ENCODE results near the gene MEF2D.

MEF2D gene

GRCh38 chr1:156477526-156478249 lies 22.9 kb downstream of the MEF2D start:
- no peaks in the 10 kb centered on the region for H4K20me1 ChIP-seq (ENCODE audit: insufficient read depth, low read length)
- H3K4me3 ChIP-seq (ENCODE audit: low read depth, low read length, poor library complexity, severe bottlenecking), result no peak overlapping the region
- no peak overlapping the region for H3K9ac ChIP-seq (ENCODE audit: low read length)
- H3K9me3 ChIP-seq (ENCODE audit: low read length), result no peaks in the 10 kb centered on the region
- no peaks in the 10 kb centered on the region for H3K79me2 ChIP-seq (ENCODE audit: insufficient read depth, low read length)
- no peaks in the 10 kb centered on the region; the same call in 1 of the 2 replicates for H3F3A ChIP-seq (ENCODE audit: insufficient read depth, low read length)
- H3K9me2 ChIP-seq (ENCODE audit: low read depth, low read length), result no peaks in the 10 kb centered on the region
- no peaks in the 10 kb centered on the region for H3K27me3 ChIP-seq (ENCODE audit: insufficient read depth, low read length)
- H3K4me1 ChIP-seq (ENCODE audit: insufficient read depth, low read length, severe bottlenecking), result peaks cover 20% of the 10 kb centered on the region
- TF ChIP-seq EZH2 (IDR thresholded peaks at IDR 0.05; ENCODE audit: borderline replicate concordance, low read length) (no peak), CTCF (IDR thresholded peaks at IDR 0.05; ENCODE audit: low read length) (no peak)
- H3K4me2 ChIP-seq (ENCODE audit: low read length), result no peak overlapping the region
- H3K27ac ChIP-seq (ENCODE audit: low read depth, low read length, poor library complexity, severe bottlenecking), result no peak overlapping the region
- H3K36me3 ChIP-seq (ENCODE audit: insufficient read depth, low read length), result peaks cover 96% of the 10 kb centered on the region
- no peak overlapping the region for H2AFZ ChIP-seq (ENCODE audit: low read length)

- Histone ChIP-seq H3F3A (ENCODE audit: insufficient read depth, low read length) (no peaks in the 10 kb centered on the region; the same call in 1 of the 2 replicates), H3K27me3 (ENCODE audit: insufficient read depth, low read length) (no peaks in the 10 kb centered on the region), H3K9me2 (ENCODE audit: low read depth, low read length) (no peaks in the 10 kb centered on the region), H3K4me1 (ENCODE audit: insufficient read depth, low read length, severe bottlenecking) (peaks cover 10% of the 10 kb centered on the region), H3K4me2 (ENCODE audit: low read length) (no peak overlapping the region), H3K79me2 (ENCODE audit: insufficient read depth, low read length) (no peaks in the 10 kb centered on the region), H3K9me3 (ENCODE audit: low read length) (no peaks in the 10 kb centered on the region), H3K27ac (ENCODE audit: low read depth, low read length, poor library complexity, severe bottlenecking) (no peak overlapping the region), H3K36me3 (ENCODE audit: insufficient read depth, low read length) (peaks cover 92% of the 10 kb centered on the region), H3K9ac (ENCODE audit: low read length) (no peak overlapping the region), H4K20me1 (ENCODE audit: insufficient read depth, low read length) (no peaks in the 10 kb centered on the region), H2AFZ (ENCODE audit: low read length) (no peak overlapping the region), H3K4me3 (ENCODE audit: low read depth, low read length, poor library complexity, severe bottlenecking) (no peak overlapping the region)
- TF ChIP-seq CTCF (IDR thresholded peaks at IDR 0.05; ENCODE audit: low read length) (no peak), EZH2 (IDR thresholded peaks at IDR 0.05; ENCODE audit: borderline replicate concordance, low read length) (no peak)
These were observed 23.9 kb downstream of the MEF2D start for GRCh38 chr1:156476501-156477298.

DNA sequence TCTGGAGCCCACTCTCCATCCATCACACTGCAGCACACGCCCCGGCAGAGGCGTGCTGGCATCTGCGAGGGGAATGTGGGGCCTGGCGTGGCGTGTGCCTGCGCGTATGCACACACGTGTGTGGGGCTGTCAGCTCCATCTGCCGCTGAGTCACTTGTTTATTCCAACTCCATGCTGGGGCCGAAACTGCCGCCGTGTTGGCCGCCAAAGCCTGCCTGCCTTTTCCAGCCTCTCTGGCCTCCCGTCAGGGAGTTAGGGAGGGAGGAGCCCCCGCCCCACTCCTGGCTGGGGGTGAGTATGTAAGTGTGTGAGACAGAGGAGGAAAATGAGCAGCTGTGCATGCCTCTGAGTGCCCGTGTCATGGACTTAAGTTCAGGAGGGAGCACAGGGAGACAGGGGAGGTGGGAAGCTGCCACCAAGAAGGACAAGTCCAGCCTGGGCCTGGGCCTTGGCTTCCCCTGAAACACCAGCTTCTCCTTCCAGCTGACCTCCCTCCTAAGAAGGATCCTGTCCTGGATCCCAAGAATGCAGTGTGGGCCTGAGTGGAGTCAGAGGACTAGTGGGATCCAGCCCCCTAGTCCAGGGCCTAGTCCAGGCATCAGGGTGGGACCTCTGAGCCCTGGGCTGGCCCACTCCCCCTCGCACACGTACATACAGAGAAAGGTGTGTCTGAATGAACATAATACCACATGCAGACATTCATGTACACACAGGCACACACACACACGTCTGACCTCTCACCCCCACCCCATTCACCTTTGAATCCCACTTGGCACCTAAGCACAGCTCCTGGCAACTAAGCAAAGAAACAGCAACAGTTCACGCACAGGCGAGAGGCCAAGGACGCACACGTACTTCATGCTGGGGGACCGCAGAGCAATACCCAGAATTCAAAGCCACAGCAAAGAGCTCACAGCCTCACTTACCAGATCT lies 24.7 kb downstream of the MEF2D start:
- peaks cover 92% of the 10 kb centered on the region for H3K36me3 ChIP-seq (ENCODE audit: insufficient read depth, low read length)
- no peaks in the 10 kb centered on the region for H3K9me3 ChIP-seq (ENCODE audit: low read length)
- H3K27me3 ChIP-seq (ENCODE audit: insufficient read depth, low read length), result no peaks in the 10 kb centered on the region
- no peak for TF ChIP-seq CTCF (IDR thresholded peaks at IDR 0.05; ENCODE audit: low read length)
- no peak for TF ChIP-seq EZH2 (IDR thresholded peaks at IDR 0.05; ENCODE audit: borderline replicate concordance, low read length)
- H3K9ac ChIP-seq (ENCODE audit: low read length), result no peak overlapping the region
- no peaks in the 10 kb centered on the region for H3K9me2 ChIP-seq (ENCODE audit: low read depth, low read length)
- no peak overlapping the region for H3K27ac ChIP-seq (ENCODE audit: low read depth, low read length, poor library complexity, severe bottlenecking)
- H3K4me1 ChIP-seq (ENCODE audit: insufficient read depth, low read length, severe bottlenecking), result peaks cover 1% of the 10 kb centered on the region
- H3K79me2 ChIP-seq (ENCODE audit: insufficient read depth, low read length), result no peaks in the 10 kb centered on the region
- no peaks in the 10 kb centered on the region for H4K20me1 ChIP-seq (ENCODE audit: insufficient read depth, low read length)
- H2AFZ ChIP-seq (ENCODE audit: low read length), result no peak overlapping the region
- no peak overlapping the region for H3K4me3 ChIP-seq (ENCODE audit: low read depth, low read length, poor library complexity, severe bottlenecking)
- H3K4me2 ChIP-seq (ENCODE audit: low read length), result no peak overlapping the region
- H3F3A ChIP-seq (ENCODE audit: insufficient read depth, low read length), result no peaks in the 10 kb centered on the region; the same call in 1 of the 2 replicates
